GM12874 (cell line): Measurements from ENCODE around the gene IGF1R.

Experiments used
- CTCF ChIP-seq: IDR thresholded peaks from 2 replicates; pipeline ENCODE4 v1.5.1; 2011; ENCODE audit warnings: low read depth, mild to moderate bottlenecking, control low read depth, low read length, moderate library complexity; ENCODE audit not compliant: insufficient read depth

The IGF1R gene

GRCh38 chr15:98891301-98891700 lies 243.0 kb downstream of the IGF1R start:
- TF ChIP-seq CTCF: no peak

- TF ChIP-seq CTCF: no peak
Observed at GRCh38 chr15:98893401-98893800, 245.1 kb downstream of the IGF1R start.

GRCh38 chr15:98894312-98894711 lies 246.0 kb downstream of the IGF1R start:
- no peak for TF ChIP-seq CTCF

- TF ChIP-seq CTCF: no peak
Observed at GRCh38 chr15:98896002-98896721, 247.8 kb downstream of the IGF1R start.

GRCh38 chr15:98896802-98897732 lies 248.7 kb downstream of the IGF1R start:
- TF ChIP-seq CTCF: no peak

- no peak for TF ChIP-seq CTCF
Observed at GRCh38 chr15:98898122-98898521, 249.8 kb downstream of the IGF1R start.

- no peak for TF ChIP-seq CTCF
Observed at GRCh38 chr15:98899272-98900021, 251.1 kb downstream of the IGF1R start.
